GM12873 (cell line): ENCODE results near the gene DNER.

ENCODE experiments used
- TF ChIP-seq, protein P1 (sequence below): IDR thresholded peaks from 2 replicates; pipeline ENCODE4 v1.5.1; 2012; ENCODE audit warnings: low read depth, mild to moderate bottlenecking, moderate library complexity, low read length, control low read depth; ENCODE audit not compliant: insufficient read depth; ENCODE audit errors: missing control alignments

DNER gene

DNA sequence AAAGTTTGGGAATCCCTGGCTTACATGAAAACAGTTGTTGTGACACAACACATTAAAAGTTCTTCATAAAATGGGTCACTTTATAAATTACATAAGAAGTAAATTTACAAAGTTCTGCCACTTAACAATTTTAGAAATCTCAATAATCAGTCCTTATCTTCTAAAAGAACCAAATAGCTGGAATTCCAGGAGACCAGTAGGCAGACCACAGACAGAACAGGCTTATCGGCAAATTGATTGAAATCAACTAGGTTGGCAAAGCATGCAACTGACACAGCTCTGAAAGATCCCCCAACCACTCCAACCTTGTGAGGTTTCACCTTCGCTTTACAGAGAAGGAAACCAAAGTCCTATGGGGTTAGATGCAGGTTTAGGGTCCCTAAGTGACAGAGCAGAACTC is 103.0 kb downstream of the DNER start:
- TF ChIP-seq, protein P1, sequence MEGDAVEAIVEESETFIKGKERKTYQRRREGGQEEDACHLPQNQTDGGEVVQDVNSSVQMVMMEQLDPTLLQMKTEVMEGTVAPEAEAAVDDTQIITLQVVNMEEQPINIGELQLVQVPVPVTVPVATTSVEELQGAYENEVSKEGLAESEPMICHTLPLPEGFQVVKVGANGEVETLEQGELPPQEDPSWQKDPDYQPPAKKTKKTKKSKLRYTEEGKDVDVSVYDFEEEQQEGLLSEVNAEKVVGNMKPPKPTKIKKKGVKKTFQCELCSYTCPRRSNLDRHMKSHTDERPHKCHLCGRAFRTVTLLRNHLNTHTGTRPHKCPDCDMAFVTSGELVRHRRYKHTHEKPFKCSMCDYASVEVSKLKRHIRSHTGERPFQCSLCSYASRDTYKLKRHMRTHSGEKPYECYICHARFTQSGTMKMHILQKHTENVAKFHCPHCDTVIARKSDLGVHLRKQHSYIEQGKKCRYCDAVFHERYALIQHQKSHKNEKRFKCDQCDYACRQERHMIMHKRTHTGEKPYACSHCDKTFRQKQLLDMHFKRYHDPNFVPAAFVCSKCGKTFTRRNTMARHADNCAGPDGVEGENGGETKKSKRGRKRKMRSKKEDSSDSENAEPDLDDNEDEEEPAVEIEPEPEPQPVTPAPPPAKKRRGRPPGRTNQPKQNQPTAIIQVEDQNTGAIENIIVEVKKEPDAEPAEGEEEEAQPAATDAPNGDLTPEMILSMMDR, result no peak

DNA sequence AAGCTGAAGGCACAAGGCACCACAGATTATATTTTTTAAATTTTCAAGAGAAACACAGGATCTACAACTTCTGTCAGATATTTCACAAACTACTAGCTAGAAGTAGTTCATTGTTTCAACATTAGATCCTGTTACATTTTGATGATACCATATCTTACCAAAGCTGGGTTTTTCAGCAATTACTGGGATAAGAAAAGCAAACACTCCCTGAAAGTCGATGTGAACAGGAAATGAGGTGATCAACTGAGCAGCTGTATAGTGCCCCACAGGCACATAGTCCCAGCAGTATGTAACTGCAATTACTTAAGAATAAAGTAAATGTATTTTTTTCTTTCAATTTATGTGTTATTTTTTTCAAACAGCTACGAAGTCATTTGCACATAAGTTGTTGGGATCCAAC is 103.5 kb downstream of the DNER start:
- TF ChIP-seq, protein P1, result no peak

DNA sequence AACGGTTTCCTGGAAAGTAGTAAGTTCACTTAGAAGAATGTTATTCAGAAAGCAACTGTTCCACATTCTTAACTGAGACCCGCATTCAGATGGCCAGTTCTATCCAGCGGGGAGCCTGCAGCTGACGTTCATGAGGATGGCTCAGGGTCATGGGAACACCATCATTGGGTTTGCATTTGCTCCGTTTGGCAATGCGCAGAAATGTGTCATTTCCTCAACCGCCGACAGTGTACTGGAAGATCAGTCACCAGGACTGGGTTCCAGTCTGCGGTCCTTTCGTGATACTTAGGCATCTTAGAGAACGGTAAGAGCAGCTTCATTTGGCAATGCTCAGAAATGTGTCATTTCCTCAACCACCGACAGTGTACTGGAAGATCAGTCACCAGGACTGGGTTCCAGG is 104.0 kb downstream of the DNER start:
- TF ChIP-seq, protein P1, result no peak

DNA sequence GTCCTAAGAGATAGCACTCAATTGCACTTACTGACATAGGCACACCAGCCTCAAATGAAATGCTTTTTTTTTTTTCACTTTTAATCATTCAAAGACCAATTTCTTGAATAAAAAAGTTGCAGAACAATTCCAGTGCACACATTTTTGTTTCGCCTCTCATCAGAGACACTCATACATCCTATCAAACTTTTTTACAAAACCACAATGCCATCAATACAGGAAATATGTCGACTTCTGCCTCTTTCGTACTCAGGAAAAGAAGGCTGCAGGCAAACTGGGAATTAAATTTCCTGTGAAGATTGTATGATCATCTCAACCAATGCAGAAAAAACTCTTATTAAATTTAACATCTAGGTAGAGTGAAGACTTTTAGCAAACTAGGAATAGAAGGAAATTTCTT is 112.4 kb downstream of the DNER start:
- TF ChIP-seq, protein P1, result no peak

DNA sequence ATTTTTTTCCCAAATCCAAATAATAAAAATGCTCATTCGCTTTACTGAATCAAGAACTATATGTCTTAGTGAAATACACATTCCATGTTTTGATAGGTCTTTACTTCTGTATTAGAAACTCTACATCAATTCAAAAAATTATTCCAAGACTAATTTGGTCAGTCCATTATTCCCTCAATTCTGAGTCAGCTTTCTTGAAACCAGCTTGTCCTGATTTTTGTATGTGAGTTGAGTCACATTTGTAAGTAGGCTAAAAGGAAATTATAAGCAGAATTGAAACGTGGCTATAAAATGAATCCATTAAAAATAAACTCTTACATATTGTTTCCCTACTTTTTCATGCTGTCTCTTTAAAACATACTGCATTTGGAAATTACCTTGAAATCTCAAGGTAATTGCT is 113.0 kb downstream of the DNER start:
- TF ChIP-seq, protein P1, result no peak

DNA sequence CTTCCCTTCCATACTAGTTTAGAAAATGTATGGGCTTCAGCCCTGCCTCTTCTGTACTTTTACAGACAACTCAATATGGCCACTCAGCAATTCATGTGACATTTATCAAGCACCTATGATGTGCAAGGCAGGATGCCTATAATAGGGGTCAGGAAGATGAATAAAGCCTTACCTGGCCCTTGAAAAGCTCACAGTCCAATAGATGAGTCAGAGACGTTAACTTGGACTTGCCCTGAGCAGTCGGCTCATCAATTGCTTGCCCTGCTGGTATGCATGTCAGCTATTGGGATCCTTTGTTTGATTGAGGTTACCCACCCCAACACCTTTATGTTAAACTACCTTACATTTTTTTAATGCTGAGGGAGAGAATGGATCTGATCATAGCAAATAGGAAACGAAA is 116.1 kb downstream of the DNER start:
- TF ChIP-seq, protein P1, result no peak

DNA sequence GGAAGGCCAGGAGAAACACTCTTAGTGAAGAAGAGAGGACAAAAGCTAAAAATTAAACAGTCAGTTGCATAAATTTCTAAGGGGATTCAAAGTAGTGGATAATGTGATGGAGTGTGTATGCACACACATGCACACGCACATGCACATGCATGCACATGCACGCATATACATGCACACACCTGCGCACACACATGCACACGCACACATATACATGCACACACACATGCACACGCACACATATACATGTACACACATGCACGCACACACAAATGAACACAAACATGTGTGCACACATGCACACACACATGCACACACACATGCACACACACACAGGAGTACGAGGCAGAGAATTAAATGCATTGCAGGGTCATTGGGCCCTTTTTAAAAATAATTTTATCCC is 117.6 kb downstream of the DNER start:
- TF ChIP-seq, protein P1, result no peak
